Tibial nerve (tissue), 4 donors: ENCODE results near the gene TCEAL3. TPM values are rescaled to one million over a fixed set of nuclear protein-coding genes. Genes with fewer than 3 reads are reported as not detected.
"Not testable (repeated sequence)": the region's sequence is repeated elsewhere in the genome, so short reads cannot be mapped to it uniquely, and the experiment has no call there.

Experiments
- DNase-seq, 2 donors: peaks; one replicate each; pipeline ENCODE4 v3.0.0-alpha.2; 2019; ENCODE audit warnings: low spot score in 2 of 2
- H3K27ac ChIP-seq, 4 donors: fragments of 200-600 bp; sonication (generic) in 3 of 4; one replicate each; pipeline ENCODE4 v1.5.1; 2017 to 2019; ENCODE audit warnings: mild to moderate bottlenecking in 1 of 4
- H3K27me3 ChIP-seq, 2 donors: fragments of 200-600 bp; sonication (generic) in 1 of 2; one replicate each; pipeline versions ENCODE4 v1.5.1 to v1.6.0; 2017 to 2019
- H3K36me3 ChIP-seq, 3 donors: fragments of 200-600 bp; sonication (generic); one replicate each; pipeline ENCODE4 v1.5.1; 2018 to 2019
- H3K4me1 ChIP-seq, 4 donors: fragments of 200-600 bp; sonication (generic) in 3 of 4; one replicate each; pipeline ENCODE4 v1.5.1; 2017 to 2019
- H3K4me3 ChIP-seq, 4 donors: fragments of 200-600 bp; sonication (generic) in 3 of 4; one replicate each; pipeline ENCODE4 v1.5.1; 2017 to 2019; ENCODE audit warnings: mild to moderate bottlenecking in 1 of 4, moderate library complexity in 1 of 4
- H3K9me3 ChIP-seq, 4 donors: fragments of 200-600 bp; sonication (generic) in 3 of 4; one replicate each; pipeline ENCODE4 v1.5.1; 2017 to 2019
- CTCF ChIP-seq, 5 experiments: fragments of 200-600 bp in 3 of 5; fragments of 450-650 bp in 2 of 5; sonication (generic) in 3 of 5; IDR thresholded peaks; one replicate each; pipeline ENCODE4 v1.5.1; 2016 to 2019; ENCODE audit warnings: antibody characterized with exemption in 5 of 5, mild to moderate bottlenecking in 3 of 5, moderate library complexity in 2 of 5
- EP300 ChIP-seq, 2 donors: sonication (generic); formaldehyde crosslinking; IDR thresholded peaks; one replicate each; pipeline ENCODE4 v1.6.1; 2017; ENCODE audit warnings: antibody characterized with exemption in 2 of 2, mild to moderate bottlenecking in 1 of 2
- POLR2A ChIP-seq, 2 donors: fragments of 450-650 bp; IDR thresholded peaks; one replicate each; pipeline ENCODE4 v1.6.1; 2017; ENCODE audit warnings: antibody characterized with exemption in 2 of 2, mild to moderate bottlenecking in 2 of 2, moderate library complexity in 2 of 2
- WGBS, 2 donors: methylation state at CpG; one replicate each; pipeline ENCODE4 v1.1.5; 2018; 5-methylcytosine and 5-hydroxymethylcytosine counted together
- total RNA-seq, 4 donors: library from RNA; depleted of rRNA; stranded (reverse); fragments of >200 nt; gene quantifications; one replicate each; pipeline ENCODE4 v1.1.0, GENCODE V29; 2016

TCEAL3 gene
- total RNA-seq, 4 donors from 2014 or later: 23.4 to 52.7 (median 37.1) TPM

- Histone ChIP-seq H3K4me1 (peaks cover 0 to 5% (median 2%) of the 10 kb centered on the region in 4 donors), H3K27me3 (peaks cover 0 to 16% of the 10 kb centered on the region in 2 donors), H3K36me3 (no peaks in the 10 kb centered on the region), H3K9me3 (no peaks in the 10 kb centered on the region), H3K27ac (peak overlapping the region; percentile 82 to 96 (median 88)), H3K4me3 (peak overlapping the region; percentile 39 to 70 (median 50))
- DNase-seq: no peak
- TF ChIP-seq CTCF (IDR thresholded peaks at IDR 0.05) (no peak), POLR2A (IDR thresholded peaks at IDR 0.05) (no peak), EP300 (IDR thresholded peaks at IDR 0.05) (no peak)
- 0 to 29% methylated on average over 1 to 4 of the region's 5 CpGs for WGBS, 2 donors
Observed at GRCh38 chrX:103586314-103586646, 21.5 kb upstream of the TCEAL3 start.

GRCh38 chrX:103586659-103587058 lies 21.1 kb upstream of the TCEAL3 start:
- no peaks in the 10 kb centered on the region for H3K9me3 ChIP-seq
- no peak for DNase-seq
- peak overlapping the region; percentile 82 to 96 (median 88) for H3K27ac ChIP-seq
- TF ChIP-seq EP300 (IDR thresholded peaks at IDR 0.05) (no peak), POLR2A (IDR thresholded peaks at IDR 0.05) (no peak), CTCF (IDR thresholded peaks at IDR 0.05) (no peak)
- peaks cover 0 to 1% (median 0%) of the 10 kb centered on the region in 3 donors for H3K36me3 ChIP-seq
- peaks cover 0 to 5% (median 2%) of the 10 kb centered on the region in 4 donors for H3K4me1 ChIP-seq
- WGBS, 2 donors: 45 to 48% methylated on average over 4 of the region's 4 CpGs
- H3K4me3 ChIP-seq: peak overlapping the region in 3 of 4 donors; percentile 45 to 70 (median 55)
- H3K27me3 ChIP-seq: peaks cover 0 to 16% of the 10 kb centered on the region in 2 donors

- DNase-seq, H3K4me3 ChIP-seq, H3K4me1 ChIP-seq, H3K9me3 ChIP-seq, H3K27me3 ChIP-seq, H3K27ac ChIP-seq: not testable (repeated sequence)
- WGBS, 2 donors: 92 to 100% methylated on average over 1 of the region's 1 CpG
- peaks cover 0 to 18% (median 0%) of the 10 kb centered on the region in 3 donors for H3K36me3 ChIP-seq
Observed at GRCh38 chrX:103592295-103592694, 15.5 kb upstream of the TCEAL3 start.

GRCh38 chrX:103595202-103595601 lies 12.6 kb upstream of the TCEAL3 start:
- H3K4me3 ChIP-seq, DNase-seq, H3K27ac ChIP-seq, H3K9me3 ChIP-seq, H3K4me1 ChIP-seq, H3K27me3 ChIP-seq: not testable (repeated sequence)
- WGBS, 2 donors: 91 to 94% methylated on average over 6 of the region's 6 CpGs
- peaks cover 0 to 18% (median 0%) of the 10 kb centered on the region in 3 donors for H3K36me3 ChIP-seq

- Histone ChIP-seq H3K4me3 (peak overlapping the region; percentile 58 to 74 (median 68)), H3K27ac (peak overlapping the region; percentile 83 to 97 (median 93)), H3K27me3 (peaks cover 0 to 9% of the 10 kb centered on the region in 2 donors), H3K9me3 (no peaks in the 10 kb centered on the region), H3K36me3 (no peaks in the 10 kb centered on the region), H3K4me1 (no peaks in the 10 kb centered on the region)
- WGBS, 2 donors: 32 to 40% methylated on average over 1 to 21 of the region's 21 CpGs
- DNase-seq: no peak
- TF ChIP-seq POLR2A (IDR thresholded peaks at IDR 0.05) (no peak), EP300 (IDR thresholded peaks at IDR 0.05) (no peak), CTCF (IDR thresholded peaks at IDR 0.05) (no peak)
Observed at GRCh38 chrX:103608306-103608963, 672 bp downstream of the TCEAL3 start.

- no peak overlapping the region for H3K4me3 ChIP-seq
- no peak overlapping the region for H3K27ac ChIP-seq
- 58 to 62% methylated on average over 1 of the region's 1 CpG for WGBS, 2 donors
- H3K27me3 ChIP-seq: peaks cover 0 to 7% of the 10 kb centered on the region in 2 donors
- H3K36me3 ChIP-seq: no peaks in the 10 kb centered on the region
- no peaks in the 10 kb centered on the region for H3K9me3 ChIP-seq
- no peaks in the 10 kb centered on the region for H3K4me1 ChIP-seq
- TF ChIP-seq POLR2A (IDR thresholded peaks at IDR 0.05) (no peak), EP300 (IDR thresholded peaks at IDR 0.05) (no peak), CTCF (IDR thresholded peaks at IDR 0.05) (no peak)
- no peak for DNase-seq
Observed at GRCh38 chrX:103610282-103610681, 2.5 kb downstream of the TCEAL3 start.
